Astrocyte of the cerebellum (primary cell): ENCODE data around the gene KRTAP1-5.
"Not testable (repeated sequence)": the region's sequence is repeated elsewhere in the genome, so short reads cannot be mapped to it uniquely, and the experiment has no call there.

Source experiments
- DNase-seq: peaks from one replicate; pipeline ENCODE4 v3.0.0-alpha.2; 2011; ENCODE audit warnings: low read depth
- H3K4me3 ChIP-seq: 2 replicates; pipeline ENCODE4 v1.5.1; 2011; ENCODE audit warnings: mild to moderate bottlenecking, low read depth, low read length, moderate library complexity
- CTCF ChIP-seq: IDR thresholded peaks from 2 replicates; pipeline ENCODE4 v1.5.1; 2012; ENCODE audit warnings: low read length, low read depth, moderate library complexity, mild to moderate bottlenecking; ENCODE audit errors: missing control alignments
- in situ Hi-C: cut with HindIII; loops from 2 replicates; pipeline ENCODE4 v1.10.0; 2017; ENCODE audit warnings: low sequenced_read_pairs

Gene KRTAP1-5

GRCh38 chr17:41058741-41059140 is 31.7 kb upstream of the KRTAP1-5 start:
- in situ Hi-C loops = no loop called here
- no peak overlapping the region for H3K4me3 ChIP-seq
- DNase-seq = no peak
- no peak for TF ChIP-seq CTCF

GRCh38 chr17:41057547-41057946 is 30.5 kb upstream of the KRTAP1-5 start:
- TF ChIP-seq CTCF = no peak
- no peak overlapping the region for H3K4me3 ChIP-seq
- in situ Hi-C loops = no loop called here
- no peak for DNase-seq

GRCh38 chr17:41055130-41055529 is 28.1 kb upstream of the KRTAP1-5 start, which contains the start of gene KRTAP2-2:
KRTAP2-2 (minus strand) TSS chr17:41055230; CDS start chr17:41055211, 19 bp downstream.
- in situ Hi-C loops, H3K4me3 ChIP-seq: not testable (repeated sequence)

GRCh38 chr17:41054556-41054955 is 27.5 kb upstream of the KRTAP1-5 start:
- DNase-seq, in situ Hi-C loops, H3K4me3 ChIP-seq: not testable (repeated sequence)

More at GRCh38 chr17:41055130-41055529, 28.1 kb upstream of the KRTAP1-5 start, which contains the start of gene KRTAP2-2:
- not testable (repeated sequence) for DNase-seq

GRCh38 chr17:41054025-41054424 is 27.0 kb upstream of the KRTAP1-5 start:
- no peak for TF ChIP-seq CTCF
- H3K4me3 ChIP-seq = no peak overlapping the region
- DNase-seq = no peak
- in situ Hi-C loops = no loop called here

GRCh38 chr17:41052566-41052965 is 25.6 kb upstream of the KRTAP1-5 start:
- no peak overlapping the region for H3K4me3 ChIP-seq
- in situ Hi-C loops = no loop called here
- TF ChIP-seq CTCF = no peak
- no peak for DNase-seq

- no peak for DNase-seq
- H3K4me3 ChIP-seq = no peak overlapping the region
- in situ Hi-C loops = no loop called here
- no peak for TF ChIP-seq CTCF
Measured at GRCh38 chr17:41049110-41049509, 22.1 kb upstream of the KRTAP1-5 start.

GRCh38 chr17:41048441-41048840 is 21.4 kb upstream of the KRTAP1-5 start:
- in situ Hi-C loops = no loop called here
- no peak for TF ChIP-seq CTCF
- no peak overlapping the region for H3K4me3 ChIP-seq
- no peak for DNase-seq

- H3K4me3 ChIP-seq, in situ Hi-C loops, DNase-seq: not testable (repeated sequence)
Measured at GRCh38 chr17:41046735-41047465, 19.9 kb upstream of the KRTAP1-5 start, which contains the start of gene KRTAP2-1. KRTAP2-1 (minus strand) TSS chr17:41047316; CDS start chr17:41047267, 49 bp downstream.
